H54 (cell line): Measurements from ENCODE around the gene GJB6.
"Not testable (repeated sequence)": the region's sequence is repeated elsewhere in the genome, so short reads cannot be mapped to it uniquely, and the experiment has no call there.

Experiments
- DNase-seq: peaks from one replicate; pipeline ENCODE4 v3.0.0; 2011; ENCODE audit warnings: low spot score, mixed read lengths; ENCODE audit not compliant: insufficient read length
- FAIRE-seq: peaks from 3 replicates; lab custom pipeline; 2011; peaks lifted over from hg19 to GRCh38; lab: Jason Lieb, UNC
- POLR2A ChIP-seq: IDR thresholded peaks from 2 replicates; pipeline ENCODE4 v1.6.1; 2011; ENCODE audit warnings: low read depth, mild to moderate bottlenecking, low read length

The GJB6 gene

DNA sequence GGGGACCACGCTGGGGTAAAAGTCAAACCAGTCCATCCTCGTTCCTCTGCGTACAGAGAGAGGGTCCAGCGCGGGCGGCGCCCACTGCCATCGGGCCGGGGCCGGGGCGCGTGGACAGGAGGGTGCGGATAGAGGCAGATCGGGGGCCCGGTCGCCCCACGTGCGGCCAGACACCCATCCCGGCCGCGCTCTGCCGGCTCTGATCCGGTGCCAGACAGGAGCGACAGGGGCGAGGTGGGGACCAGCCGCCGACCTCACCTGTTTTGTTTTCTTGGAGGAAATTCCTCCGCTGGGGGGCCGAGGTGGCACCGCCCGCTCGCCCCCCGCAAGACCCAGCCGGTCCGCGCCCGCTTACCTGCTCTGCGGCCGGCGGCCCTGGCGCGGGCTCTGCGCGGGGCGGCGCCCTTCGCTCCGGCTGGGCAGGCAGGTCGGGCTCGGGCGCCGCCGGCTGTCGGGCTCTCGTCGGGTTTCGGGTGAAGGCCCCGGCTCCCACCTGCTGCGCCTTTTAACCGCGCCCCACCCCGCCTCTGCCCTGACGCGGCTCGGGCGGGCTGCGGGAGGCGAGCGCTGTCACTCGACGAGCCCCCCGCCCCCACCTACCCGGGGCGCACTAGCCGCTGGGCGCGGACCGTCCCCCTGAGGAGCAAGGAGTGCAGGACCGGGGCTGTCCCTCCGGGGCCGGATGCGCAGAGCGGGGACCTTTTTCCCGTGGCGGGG lies at the start of gene GJB6:
GJB6 (minus strand) TSS at position 481 of the 717 bp plus-strand sequence. CDS start 8,839 bp downstream, outside the sequence.
- no peak for TF ChIP-seq POLR2A
- DNase-seq (no peak), FAIRE-seq (no peak)

DNA sequence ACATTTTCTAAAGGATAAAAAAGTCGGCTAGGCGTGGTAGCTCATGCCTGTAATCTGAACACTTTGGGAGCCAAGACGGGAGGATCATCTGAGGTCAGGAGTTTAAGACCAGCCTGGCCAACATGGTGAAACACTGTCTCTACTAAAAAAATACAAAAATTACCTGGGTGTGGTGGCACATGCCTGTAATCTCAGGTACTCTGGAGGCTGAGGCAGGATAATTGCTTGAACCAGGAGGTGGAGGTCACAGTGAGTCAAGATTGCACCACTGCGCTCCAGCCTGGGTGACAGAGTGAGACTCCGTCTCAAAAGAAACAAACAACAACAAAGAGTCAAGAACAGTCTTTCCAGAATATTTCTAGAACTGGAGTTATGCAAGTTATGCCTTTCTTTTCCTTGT lies 44.8 kb upstream of the GJB6 start:
- not testable (repeated sequence) for FAIRE-seq

DNA sequence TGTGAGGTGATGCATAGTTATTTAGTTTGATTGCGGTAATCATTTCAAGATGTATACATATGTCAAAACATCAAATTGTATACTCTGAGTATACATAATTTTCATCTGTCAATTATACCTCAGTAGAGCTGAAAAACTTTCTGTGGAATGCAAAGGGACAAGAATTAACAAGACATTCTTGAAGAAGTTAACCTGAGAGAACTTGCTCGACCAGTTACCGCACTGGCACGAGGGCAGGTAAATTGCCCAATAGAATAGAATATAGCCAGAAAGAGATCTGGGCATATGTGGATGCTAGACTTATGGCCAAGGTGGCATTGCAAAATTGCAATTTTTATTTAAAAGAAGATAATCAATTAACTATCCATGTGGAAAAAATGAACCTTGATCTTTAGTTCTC lies 42.3 kb upstream of the GJB6 start:
- FAIRE-seq (no peak), DNase-seq (no peak)
- TF ChIP-seq POLR2A = no peak

More for the DNA sequence above, 44.8 kb upstream of the GJB6 start:
- not testable (repeated sequence) for DNase-seq

DNA sequence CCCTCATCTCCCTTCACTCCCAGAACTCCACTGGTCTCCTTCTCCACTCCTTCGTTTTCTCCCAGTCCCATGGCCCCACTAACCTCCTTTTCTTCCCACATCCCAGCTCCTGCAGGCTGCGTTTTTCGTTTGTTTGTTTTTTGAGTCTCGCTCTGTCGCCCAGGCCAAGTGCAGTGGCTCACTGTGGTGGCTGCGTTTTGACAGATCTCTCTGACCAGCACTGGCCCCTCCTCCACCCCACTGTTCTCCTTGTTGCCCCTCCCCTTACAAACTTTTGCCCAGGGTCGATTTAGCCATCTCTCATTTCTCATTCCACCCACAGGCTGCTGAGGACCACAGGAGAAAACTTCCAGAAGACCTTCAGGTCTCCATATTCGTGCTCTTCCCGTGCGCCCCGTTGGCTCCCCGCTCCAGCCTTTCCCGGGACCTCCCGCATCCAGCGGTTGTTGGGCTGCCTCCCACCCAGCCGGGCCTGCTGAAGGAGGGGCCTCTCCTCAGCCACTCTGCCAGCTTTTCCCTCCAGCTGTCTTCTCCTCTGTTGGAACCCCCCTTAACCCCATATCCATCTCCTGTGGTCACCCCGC lies 40.6 kb upstream of the GJB6 start:
- DNase-seq = no peak

DNA sequence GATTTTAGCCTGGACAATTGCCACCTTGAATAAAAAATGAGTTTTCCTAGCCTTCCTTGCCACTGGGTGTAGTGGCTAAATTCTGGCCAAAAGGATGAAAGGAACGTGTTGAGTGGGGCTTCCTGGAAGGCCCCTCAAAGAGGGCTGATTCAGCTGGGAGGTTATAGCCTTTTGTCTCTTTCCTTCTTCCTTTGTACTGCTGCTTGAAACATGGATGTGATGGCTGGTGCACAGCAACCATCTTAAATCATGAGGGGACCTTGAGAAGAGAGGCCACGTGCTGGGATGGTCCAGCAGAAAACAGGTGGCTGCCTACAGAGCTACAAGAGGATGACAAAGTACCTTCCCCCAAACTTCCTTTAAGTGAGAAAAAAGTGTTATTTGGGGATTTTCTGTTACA lies 40.0 kb upstream of the GJB6 start:
- DNase-seq (no peak), FAIRE-seq (no peak)
- TF ChIP-seq POLR2A = no peak

More for the DNA sequence above, 40.6 kb upstream of the GJB6 start:
- TF ChIP-seq POLR2A = no peak
- FAIRE-seq = no peak

GRCh38 chr13:20271441-20271840 lies 39.3 kb upstream of the GJB6 start:
- no peak for FAIRE-seq
- no peak for TF ChIP-seq POLR2A
- no peak for DNase-seq

DNA sequence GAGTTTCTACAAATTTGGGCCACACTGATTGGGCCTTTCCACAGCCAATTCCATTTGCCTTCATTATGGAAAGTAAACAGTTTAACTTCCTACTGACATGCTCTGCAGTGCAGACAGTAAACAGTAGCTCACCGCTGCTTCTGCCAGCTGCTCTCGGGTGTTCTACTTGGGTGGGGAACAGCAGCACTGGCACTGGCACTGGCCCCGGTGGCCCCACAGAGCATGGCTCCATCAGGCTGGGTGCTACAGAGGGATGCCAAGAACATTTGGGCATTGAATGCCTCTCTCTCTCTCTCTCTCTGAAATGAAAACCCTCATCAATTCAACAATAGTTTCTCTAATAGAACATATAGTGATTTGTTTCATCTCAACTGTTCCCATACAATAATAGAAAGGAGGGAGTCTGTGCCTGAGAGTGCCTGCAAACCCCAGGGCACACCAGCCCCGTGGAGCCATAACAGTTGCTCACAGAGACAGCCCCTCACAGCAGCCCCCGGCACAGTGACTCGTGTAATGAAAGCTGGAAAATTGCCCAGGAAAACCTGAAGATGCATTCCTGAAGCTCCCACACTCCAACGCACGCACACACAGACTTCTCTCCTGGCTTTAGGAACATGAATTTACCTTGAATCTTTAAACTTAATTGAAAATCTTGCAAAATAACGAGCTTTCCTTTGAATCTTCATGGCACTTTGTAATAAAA lies 38.2 kb upstream of the GJB6 start:
- FAIRE-seq = no peak
- TF ChIP-seq POLR2A = no peak
- no peak for DNase-seq

DNA sequence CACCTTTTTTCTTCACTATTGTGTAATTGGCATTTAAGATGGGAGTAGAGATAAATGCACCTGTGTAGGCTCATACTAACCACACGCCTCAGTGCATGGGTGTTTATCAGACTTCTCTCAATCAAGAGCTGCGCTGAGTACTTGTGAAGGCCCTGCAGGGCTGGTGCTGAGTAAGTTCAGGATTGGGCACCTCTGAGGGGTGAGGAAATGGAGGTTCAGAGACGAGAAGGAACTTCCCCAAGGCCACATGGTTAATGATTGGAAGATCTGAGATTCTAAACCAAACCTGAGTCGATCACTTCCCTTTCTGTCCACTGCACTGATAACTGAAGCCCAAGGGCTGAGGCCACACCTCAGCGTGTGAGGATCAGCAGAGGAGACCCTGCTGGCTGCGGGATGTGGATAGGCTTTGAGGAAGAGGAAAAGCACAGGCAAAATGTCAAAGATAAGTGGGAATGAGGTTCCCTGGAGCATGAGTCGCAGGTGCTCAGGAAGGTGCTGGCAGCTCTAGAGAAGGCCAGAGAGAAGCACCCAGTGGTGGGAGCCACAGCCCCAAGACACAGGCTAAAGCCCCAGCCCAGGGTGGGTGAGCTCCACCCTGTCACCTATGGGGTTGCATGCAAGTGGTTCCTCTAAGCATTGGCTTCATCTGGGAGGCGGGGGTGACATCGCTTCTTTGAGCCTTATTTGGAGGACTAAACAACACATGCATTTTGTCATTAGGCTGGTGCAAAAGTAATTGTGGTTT lies 32.3 kb upstream of the GJB6 start:
- DNase-seq (no peak), FAIRE-seq (no peak)

GRCh38 chr13:20263393-20264044 lies 31.4 kb upstream of the GJB6 start:
- no peak for DNase-seq
- no peak for FAIRE-seq
- no peak for TF ChIP-seq POLR2A

More for the DNA sequence above, 32.3 kb upstream of the GJB6 start:
- TF ChIP-seq POLR2A = no peak

DNA sequence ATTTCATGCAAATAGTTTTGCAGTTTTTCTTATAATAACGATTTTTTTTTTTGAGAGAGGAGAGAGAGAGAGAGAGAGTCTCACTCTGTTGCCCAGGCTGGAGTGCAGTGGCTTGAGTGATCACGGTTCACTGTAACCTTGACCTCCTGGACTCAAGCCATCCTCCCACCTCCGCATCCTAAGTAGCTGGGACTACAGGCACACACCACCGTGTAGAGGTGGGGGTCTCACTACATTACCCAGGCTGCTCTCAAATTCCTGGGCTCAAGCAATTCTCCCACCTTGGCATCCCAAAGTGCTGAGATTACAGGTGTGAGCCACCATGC lies 26.8 kb upstream of the GJB6 start:
- DNase-seq (no peak), FAIRE-seq (no peak)
- TF ChIP-seq POLR2A = no peak

- no peak for TF ChIP-seq POLR2A
- DNase-seq (no peak), FAIRE-seq (no peak)
Observed at GRCh38 chr13:20258208-20258962, 26.3 kb upstream of the GJB6 start.

DNA sequence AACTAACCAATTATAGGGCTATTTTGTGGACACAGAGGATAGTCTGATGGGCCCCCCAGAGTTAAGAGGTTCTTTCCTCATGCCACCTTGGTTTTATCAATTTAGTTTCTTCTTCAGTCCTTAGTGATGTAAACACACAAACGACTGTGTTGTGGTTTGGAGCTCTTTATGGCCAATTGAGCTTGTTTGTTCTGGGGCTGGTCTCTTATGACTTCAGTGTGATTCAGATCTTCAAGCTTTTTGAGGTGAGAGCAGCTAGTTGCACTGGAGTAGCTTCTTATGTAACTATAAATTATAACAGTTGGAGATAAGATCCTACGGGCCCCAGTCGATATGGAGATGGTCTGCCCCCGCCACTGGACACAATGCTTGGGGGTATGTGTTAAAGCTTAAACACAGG lies 22.0 kb upstream of the GJB6 start:
- TF ChIP-seq POLR2A = no peak
- no peak for FAIRE-seq
- DNase-seq = no peak

- FAIRE-seq (no peak), DNase-seq (no peak)
- no peak for TF ChIP-seq POLR2A
Observed at GRCh38 chr13:20249913-20250312, 17.8 kb upstream of the GJB6 start.
